Measurements from ENCODE around the gene PGAP3. TPM values are rescaled to one million over a fixed set of nuclear protein-coding genes. Genes with fewer than 3 reads are reported as not detected.

Gene PGAP3
- total RNA-seq, 1 experiment from 2014 or later, result 21.8 TPM

DNA sequence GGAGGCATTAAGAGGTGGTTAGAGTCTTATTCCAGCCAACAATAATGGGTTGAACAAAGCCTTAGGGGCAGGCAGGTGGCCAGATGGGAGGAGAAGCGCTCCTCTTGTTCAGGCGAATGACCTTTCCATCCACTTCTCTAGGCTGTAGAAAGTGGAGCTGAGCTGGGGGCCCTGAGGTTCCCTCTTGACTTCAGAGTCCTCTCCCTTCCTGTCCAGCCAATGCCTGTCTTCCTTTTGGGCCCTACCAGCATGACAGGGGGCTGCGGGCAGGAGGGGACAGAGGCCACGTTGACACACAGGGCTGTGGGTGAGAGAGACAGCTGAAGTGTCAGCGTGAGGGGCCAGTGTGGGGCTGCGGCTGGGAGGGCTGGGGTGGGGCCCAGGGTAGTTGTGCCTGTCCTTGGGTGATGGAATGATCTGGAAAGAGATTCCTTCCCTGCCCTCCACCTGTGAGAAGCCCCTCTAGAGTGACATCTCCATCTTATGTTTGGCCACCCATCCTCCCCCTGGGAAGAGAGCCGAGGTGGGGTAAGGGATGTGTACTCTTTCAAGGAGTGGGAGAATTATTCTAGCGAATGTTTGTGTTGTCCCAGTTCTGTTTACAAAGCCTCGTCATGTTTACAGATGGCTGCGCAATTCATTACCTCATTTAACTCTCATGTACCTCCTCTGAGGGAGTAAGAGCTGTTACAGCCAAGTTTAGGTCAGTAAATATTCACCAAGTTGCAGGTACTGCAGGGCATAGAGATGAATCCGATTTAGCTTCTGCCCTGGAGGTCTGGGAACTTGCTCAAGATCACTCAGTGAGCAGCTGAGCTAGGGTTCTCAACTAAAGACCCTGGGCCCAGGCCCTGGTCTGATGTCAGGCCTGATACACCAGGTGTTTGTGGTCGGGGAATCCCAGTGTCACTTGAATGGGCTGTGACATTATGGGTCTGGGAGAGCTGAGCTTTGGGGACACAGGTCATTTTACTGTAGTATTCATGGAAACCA, 15.3 kb upstream of the PGAP3 start:
- no peaks in the 10 kb centered on the region for H3K9me3 ChIP-seq (ENCODE audit: control insufficient read depth, insufficient read depth, low read depth, low read length)
- peaks cover 3% of the 10 kb centered on the region; the same call in 1 of the 2 replicates for H3K36me3 ChIP-seq (ENCODE audit: control insufficient read depth, insufficient read depth, low read length)
- in situ Hi-C loops (cut with HindIII; ENCODE audit: low pct_unique_long_range_greater_than_20kb, low sequenced_read_pairs), result no loop called here
- no peaks in the 10 kb centered on the region for H3K27me3 ChIP-seq (ENCODE audit: control insufficient read depth, insufficient read depth, low read length)
- POLR2A ChIA-PET, result interaction anchor here (1.2 kb wide), 1 partner anchor 15 kb away, joined by 3 read pairs; the partner anchor contains the start of gene PGAP3
- ATAC-seq, result peak; percentile 17; the same call in 1 of the 2 replicates
- 0 out of 4 replicates have a peak overlapping the region, but pooled peaks of 1 of the 2 experiments have one; percentile 1 for H3K4me3 ChIP-seq (ENCODE audit: low read depth in 2 of 2, low read length in 2 of 2)
- CTCF ChIA-PET, result interaction anchor here (0.6 to 1.2 kb wide), 2 partner anchors 25 to 27 kb away, joined by 3 to 7 read pairs; partner anchors contain the start of gene MIEN1
- BruUV-seq (replicated peaks), result no TSS peak
- H3K27ac ChIP-seq (ENCODE audit: low read length), result peak overlapping the region; percentile 3; the same call in 1 of the 2 replicates
- no peak for TF ChIP-seq TCF7L2 (IDR thresholded peaks at IDR 0.05; ENCODE audit: low read depth, low read length)
- peak; percentile 32; the same call in 1 of the 2 replicates for TF ChIP-seq POLR2AphosphoS5 (IDR thresholded peaks at IDR 0.05; ENCODE audit: low read depth, low read length)
- TF ChIP-seq, protein P1, sequence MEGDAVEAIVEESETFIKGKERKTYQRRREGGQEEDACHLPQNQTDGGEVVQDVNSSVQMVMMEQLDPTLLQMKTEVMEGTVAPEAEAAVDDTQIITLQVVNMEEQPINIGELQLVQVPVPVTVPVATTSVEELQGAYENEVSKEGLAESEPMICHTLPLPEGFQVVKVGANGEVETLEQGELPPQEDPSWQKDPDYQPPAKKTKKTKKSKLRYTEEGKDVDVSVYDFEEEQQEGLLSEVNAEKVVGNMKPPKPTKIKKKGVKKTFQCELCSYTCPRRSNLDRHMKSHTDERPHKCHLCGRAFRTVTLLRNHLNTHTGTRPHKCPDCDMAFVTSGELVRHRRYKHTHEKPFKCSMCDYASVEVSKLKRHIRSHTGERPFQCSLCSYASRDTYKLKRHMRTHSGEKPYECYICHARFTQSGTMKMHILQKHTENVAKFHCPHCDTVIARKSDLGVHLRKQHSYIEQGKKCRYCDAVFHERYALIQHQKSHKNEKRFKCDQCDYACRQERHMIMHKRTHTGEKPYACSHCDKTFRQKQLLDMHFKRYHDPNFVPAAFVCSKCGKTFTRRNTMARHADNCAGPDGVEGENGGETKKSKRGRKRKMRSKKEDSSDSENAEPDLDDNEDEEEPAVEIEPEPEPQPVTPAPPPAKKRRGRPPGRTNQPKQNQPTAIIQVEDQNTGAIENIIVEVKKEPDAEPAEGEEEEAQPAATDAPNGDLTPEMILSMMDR (IDR thresholded peaks at IDR 0.05), result no peak
- TF ChIP-seq SIN3A (IDR thresholded peaks at IDR 0.05; ENCODE audit: borderline replicate concordance, insufficient read depth, low read depth, low read length), result 0 out of 2 replicates have a peak, but pooled peaks have one; percentile 31
- TF ChIP-seq, protein P2, sequence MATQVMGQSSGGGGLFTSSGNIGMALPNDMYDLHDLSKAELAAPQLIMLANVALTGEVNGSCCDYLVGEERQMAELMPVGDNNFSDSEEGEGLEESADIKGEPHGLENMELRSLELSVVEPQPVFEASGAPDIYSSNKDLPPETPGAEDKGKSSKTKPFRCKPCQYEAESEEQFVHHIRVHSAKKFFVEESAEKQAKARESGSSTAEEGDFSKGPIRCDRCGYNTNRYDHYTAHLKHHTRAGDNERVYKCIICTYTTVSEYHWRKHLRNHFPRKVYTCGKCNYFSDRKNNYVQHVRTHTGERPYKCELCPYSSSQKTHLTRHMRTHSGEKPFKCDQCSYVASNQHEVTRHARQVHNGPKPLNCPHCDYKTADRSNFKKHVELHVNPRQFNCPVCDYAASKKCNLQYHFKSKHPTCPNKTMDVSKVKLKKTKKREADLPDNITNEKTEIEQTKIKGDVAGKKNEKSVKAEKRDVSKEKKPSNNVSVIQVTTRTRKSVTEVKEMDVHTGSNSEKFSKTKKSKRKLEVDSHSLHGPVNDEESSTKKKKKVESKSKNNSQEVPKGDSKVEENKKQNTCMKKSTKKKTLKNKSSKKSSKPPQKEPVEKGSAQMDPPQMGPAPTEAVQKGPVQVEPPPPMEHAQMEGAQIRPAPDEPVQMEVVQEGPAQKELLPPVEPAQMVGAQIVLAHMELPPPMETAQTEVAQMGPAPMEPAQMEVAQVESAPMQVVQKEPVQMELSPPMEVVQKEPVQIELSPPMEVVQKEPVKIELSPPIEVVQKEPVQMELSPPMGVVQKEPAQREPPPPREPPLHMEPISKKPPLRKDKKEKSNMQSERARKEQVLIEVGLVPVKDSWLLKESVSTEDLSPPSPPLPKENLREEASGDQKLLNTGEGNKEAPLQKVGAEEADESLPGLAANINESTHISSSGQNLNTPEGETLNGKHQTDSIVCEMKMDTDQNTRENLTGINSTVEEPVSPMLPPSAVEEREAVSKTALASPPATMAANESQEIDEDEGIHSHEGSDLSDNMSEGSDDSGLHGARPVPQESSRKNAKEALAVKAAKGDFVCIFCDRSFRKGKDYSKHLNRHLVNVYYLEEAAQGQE (IDR thresholded peaks at IDR 0.05; ENCODE audit: insufficient read depth in 1 of 2, low read depth in 2 of 2, low read length in 1 of 2), result no peak
- H3K4me1 ChIP-seq (ENCODE audit: control insufficient read depth, insufficient read depth, low read length), result peaks cover 50% of the 10 kb centered on the region
- DNase-seq (ENCODE audit: low read depth, low spot score), result peak; percentile 43
- intact Hi-C loops (cut with micrococcal nuclease; ENCODE audit: unreplicated experiment), result no loop called here

DNA sequence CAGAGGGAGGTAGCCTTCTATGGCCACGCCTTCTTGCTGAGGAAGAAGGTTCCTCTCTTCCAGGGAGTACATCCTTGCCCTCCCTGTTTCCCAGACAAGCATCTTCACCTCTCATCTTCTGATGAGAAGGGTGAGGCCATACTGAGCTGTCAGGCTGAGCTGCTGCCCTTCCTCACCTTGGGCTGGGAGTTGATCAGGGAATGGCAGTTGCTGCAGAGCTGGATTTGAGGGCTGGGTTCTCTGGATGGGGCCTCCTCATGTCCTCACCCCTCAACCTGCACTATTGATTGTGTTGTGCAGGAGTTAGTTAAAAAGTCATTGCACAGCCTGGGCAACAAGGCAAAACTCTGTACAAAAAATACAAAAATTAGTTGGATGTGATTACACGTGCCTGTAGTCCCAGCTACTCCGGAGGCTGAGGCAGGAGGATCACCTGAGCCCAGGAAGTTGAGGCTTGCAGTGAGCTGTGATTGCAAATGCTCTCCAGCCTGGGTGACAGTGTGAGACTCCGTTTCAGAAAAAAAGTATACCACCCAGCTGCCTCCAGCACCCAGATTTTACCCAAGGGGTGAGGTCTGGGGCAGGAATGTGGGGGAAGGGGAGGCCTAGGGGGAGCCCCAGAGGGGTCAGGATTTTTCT, 14.0 kb upstream of the PGAP3 start:
- in situ Hi-C loops (cut with HindIII; ENCODE audit: low pct_unique_long_range_greater_than_20kb, low sequenced_read_pairs), result no loop called here

More for the DNA sequence above, 14.0 kb upstream of the PGAP3 start:
- BruUV-seq (replicated peaks), result no TSS peak
- peaks cover 3% of the 10 kb centered on the region; the same call in 1 of the 2 replicates for H3K36me3 ChIP-seq (ENCODE audit: control insufficient read depth, insufficient read depth, low read length)
- TF ChIP-seq, protein P2 (IDR thresholded peaks at IDR 0.05; ENCODE audit: insufficient read depth in 1 of 2, low read depth in 2 of 2, low read length in 1 of 2), result no peak
- TF ChIP-seq POLR2AphosphoS5 (IDR thresholded peaks at IDR 0.05; ENCODE audit: low read depth, low read length) (no peak), SIN3A (IDR thresholded peaks at IDR 0.05; ENCODE audit: borderline replicate concordance, insufficient read depth, low read depth, low read length) (no peak), TCF7L2 (IDR thresholded peaks at IDR 0.05; ENCODE audit: low read depth, low read length) (no peak)
- TF ChIP-seq, protein P1 (IDR thresholded peaks at IDR 0.05), result no peak
- ChIA-PET CTCF (interaction anchor here (0.6 kb wide), 1 partner anchor 26 kb away, joined by 7 read pairs; no protein-coding TSS in a partner anchor), POLR2A (no interaction called here)
- H3K27me3 ChIP-seq (ENCODE audit: control insufficient read depth, insufficient read depth, low read length), result no peaks in the 10 kb centered on the region
- DNase-seq (ENCODE audit: low read depth, low spot score) (no peak), ATAC-seq (no peak)
- peaks cover 50% of the 10 kb centered on the region for H3K4me1 ChIP-seq (ENCODE audit: control insufficient read depth, insufficient read depth, low read length)
- no peaks in the 10 kb centered on the region for H3K9me3 ChIP-seq (ENCODE audit: control insufficient read depth, insufficient read depth, low read depth, low read length)
- intact Hi-C loops (cut with micrococcal nuclease; ENCODE audit: unreplicated experiment), result no loop called here
- no peak overlapping the region for H3K27ac ChIP-seq (ENCODE audit: low read length)
- peak overlapping the region in 1 of 2 experiments; percentile 70; a peak in 2 of 4 replicates for H3K4me3 ChIP-seq (ENCODE audit: low read depth in 2 of 2, low read length in 2 of 2)
